Mucosa of stomach (tissue), 1 donor: ENCODE data around the gene ARHGAP42.
"Not testable (repeated sequence)": the region's sequence is repeated elsewhere in the genome, so short reads cannot be mapped to it uniquely, and the experiment has no call there.

Source experiments
- H3K27me3 ChIP-seq: one replicate; pipeline ENCODE4 v1.7.0; 2013; ENCODE audit warnings: mild to moderate bottlenecking, low read length; ENCODE audit not compliant: control insufficient read depth, insufficient read depth
- H3K36me3 ChIP-seq: one replicate; pipeline ENCODE4 v1.7.0; 2013; ENCODE audit warnings: low read length; ENCODE audit not compliant: control insufficient read depth, insufficient read depth
- H3K4me1 ChIP-seq: one replicate; pipeline ENCODE4 v1.7.0; 2013; ENCODE audit warnings: mild to moderate bottlenecking, low read length; ENCODE audit not compliant: control insufficient read depth, insufficient read depth
- H3K4me3 ChIP-seq: one replicate; pipeline ENCODE4 v1.7.0; 2013; ENCODE audit warnings: low read length
- H3K9ac ChIP-seq: one replicate; pipeline ENCODE4 v1.7.0; 2013; ENCODE audit warnings: mild to moderate bottlenecking, low read length, moderate library complexity
- H3K9me3 ChIP-seq: one replicate; pipeline ENCODE4 v1.7.0; 2013; ENCODE audit warnings: mild to moderate bottlenecking, low read length, moderate library complexity; ENCODE audit not compliant: control insufficient read depth
- donor health status: Pancreatic carcinoma.

The ARHGAP42 gene

DNA sequence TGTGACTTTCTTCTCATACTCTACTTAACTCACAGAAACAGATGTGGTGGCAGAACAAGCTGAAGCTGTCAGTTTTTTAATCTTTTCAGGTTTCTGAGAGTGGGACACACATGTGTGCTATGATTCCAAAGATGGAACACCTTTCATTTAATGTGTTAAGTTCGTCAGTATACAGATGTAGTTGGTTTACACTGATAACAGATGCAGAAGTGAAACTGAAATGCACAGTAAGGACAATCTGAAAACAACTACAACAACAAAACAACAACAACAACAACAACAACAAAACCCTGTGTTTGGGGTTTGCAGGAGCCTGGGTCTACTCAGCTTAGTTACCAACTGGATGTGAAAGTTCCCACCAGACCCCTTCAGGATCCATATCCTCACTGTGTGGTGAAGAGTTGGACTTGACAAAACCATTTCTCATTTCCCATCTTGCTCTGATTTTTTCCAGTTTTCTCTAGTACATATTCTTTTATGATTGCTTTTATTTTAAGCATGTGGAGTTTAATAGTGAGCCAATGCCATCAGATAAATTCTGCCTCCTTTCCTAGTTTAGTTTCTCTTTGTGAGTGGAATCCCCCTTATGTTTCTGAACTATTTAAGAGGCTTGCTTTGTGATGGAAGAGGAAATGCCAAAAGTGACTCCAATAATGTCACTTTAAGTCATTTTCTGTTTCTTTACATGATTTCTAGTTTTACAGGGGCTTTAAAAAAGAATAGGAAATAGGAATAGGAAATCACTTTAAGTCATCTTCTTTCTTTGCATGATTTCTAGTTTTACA is 47.8 kb downstream of the ARHGAP42 start:
- H3K4me3 ChIP-seq, result no peak overlapping the region
- no peaks in the 10 kb centered on the region for H3K36me3 ChIP-seq
- H3K9me3 ChIP-seq, result no peaks in the 10 kb centered on the region
- H3K4me1 ChIP-seq, result peaks cover 26% of the 10 kb centered on the region
- H3K9ac ChIP-seq, result no peak overlapping the region
- no peaks in the 10 kb centered on the region for H3K27me3 ChIP-seq

DNA sequence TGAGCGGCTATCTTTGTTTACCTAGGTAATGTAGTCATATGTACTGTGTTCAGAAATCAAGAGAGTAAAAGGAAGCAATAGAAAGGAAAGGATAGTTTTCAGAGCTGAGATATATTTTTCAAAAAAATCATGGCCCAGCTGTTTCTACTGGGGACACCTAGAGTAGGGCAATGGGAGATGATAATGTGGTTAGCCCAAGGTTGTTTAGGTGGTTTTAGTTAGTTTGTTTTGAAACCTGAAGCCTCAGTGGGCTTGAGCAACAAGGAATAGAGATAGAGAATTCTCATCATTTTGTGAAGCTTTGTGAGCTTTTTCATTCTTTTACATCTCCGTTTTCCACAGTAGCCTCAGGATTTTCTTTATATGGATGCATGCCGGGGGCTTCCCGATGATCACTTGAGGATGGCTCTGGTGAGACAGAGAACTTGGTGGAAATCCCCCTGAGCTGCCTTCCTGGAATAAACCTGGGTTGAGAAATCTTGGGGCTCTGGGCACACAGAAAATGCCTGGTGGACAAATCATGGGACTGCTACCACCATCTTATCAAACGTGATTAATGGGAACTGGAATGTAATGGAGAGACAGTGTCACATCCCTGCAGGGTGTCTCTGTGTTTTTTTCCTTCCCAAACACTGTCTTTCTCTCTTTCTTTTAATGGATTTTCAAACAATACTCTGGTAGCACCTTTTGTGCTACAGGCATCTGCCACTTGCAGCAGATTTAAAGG is 49.0 kb downstream of the ARHGAP42 start:
- no peak overlapping the region for H3K9ac ChIP-seq
- no peak overlapping the region for H3K4me3 ChIP-seq
- H3K4me1 ChIP-seq, result peaks cover 33% of the 10 kb centered on the region
- no peaks in the 10 kb centered on the region for H3K27me3 ChIP-seq
- no peaks in the 10 kb centered on the region for H3K9me3 ChIP-seq
- no peaks in the 10 kb centered on the region for H3K36me3 ChIP-seq

DNA sequence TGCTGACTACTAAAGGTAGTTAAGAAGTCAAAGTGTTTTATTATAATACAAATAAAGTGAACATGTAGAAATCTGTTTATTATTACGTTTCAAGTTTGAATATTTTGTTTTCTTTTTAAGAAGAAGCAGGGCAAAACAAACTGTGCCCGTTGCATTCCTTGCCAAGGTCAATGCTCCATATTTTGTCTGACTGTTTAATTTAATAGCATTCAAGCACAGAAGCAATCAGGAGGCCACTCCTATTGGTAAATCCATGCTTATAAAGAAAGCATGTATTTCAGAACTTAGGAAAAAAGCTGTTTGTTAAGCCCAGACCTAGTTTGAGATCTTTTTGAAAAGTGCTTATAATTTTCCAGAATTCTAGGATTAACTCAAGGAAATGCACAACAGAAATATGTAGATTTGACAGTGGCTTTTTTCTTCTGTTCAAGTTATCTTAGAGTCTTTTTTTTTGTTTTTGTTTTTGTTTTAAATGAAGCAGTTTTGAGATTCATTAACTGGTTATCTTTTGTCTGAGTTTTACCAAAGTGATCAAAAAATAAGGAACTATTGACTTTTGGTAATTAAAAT is 51.7 kb downstream of the ARHGAP42 start:
- Histone ChIP-seq H3K27me3 (no peaks in the 10 kb centered on the region), H3K4me1 (peaks cover 19% of the 10 kb centered on the region), H3K9me3 (no peaks in the 10 kb centered on the region), H3K36me3 (no peaks in the 10 kb centered on the region), H3K9ac (no peak overlapping the region), H3K4me3 (no peak overlapping the region)

DNA sequence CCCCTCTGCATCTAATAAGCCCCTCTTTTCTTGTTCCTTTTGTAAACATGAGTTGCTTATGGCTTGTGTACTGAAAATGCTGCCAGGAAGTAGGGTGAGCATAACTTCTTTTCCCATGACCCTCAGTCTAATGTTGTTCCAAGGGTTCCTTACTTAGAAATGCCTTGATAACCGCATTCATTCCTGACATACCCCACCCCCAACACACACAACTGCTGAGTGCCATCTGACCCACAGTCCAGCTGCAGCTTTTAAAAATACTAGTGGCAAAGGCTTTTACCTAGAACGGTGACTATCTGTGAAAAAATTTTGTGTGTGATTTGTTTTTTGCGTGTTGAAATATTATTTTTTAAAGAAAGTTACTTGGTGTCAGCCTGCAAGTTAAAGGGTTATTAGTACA is 52.6 kb downstream of the ARHGAP42 start:
- H3K9ac ChIP-seq, result no peak overlapping the region
- peaks cover 19% of the 10 kb centered on the region for H3K4me1 ChIP-seq

DNA sequence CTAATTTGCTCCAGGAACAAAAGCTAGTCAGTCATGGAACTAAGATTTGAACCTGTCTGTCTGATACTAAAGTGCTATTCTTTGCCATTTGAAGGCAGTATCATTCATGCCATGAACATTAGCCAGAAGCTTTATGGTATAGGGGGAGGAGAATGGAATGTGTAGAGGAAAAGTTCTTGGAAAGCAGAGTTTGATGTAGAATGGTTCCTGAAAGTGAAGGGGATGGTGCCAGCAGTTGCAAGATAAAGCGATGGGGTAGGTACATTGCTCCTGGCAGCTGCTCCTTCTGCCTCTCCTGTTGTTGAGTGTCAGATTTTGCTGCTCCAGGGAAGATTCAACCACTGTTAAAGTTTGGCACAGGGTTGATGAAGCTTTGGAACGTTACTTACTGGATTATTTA is 53.4 kb downstream of the ARHGAP42 start:
- Histone ChIP-seq H3K9me3 (no peaks in the 10 kb centered on the region), H3K4me3 (no peak overlapping the region), H3K4me1 (peaks cover 19% of the 10 kb centered on the region), H3K27me3 (no peaks in the 10 kb centered on the region), H3K9ac (no peak overlapping the region), H3K36me3 (no peaks in the 10 kb centered on the region)

More for the DNA sequence above, 52.6 kb downstream of the ARHGAP42 start:
- Histone ChIP-seq H3K9me3 (no peaks in the 10 kb centered on the region), H3K36me3 (no peaks in the 10 kb centered on the region), H3K4me3 (no peak overlapping the region), H3K27me3 (no peaks in the 10 kb centered on the region)

DNA sequence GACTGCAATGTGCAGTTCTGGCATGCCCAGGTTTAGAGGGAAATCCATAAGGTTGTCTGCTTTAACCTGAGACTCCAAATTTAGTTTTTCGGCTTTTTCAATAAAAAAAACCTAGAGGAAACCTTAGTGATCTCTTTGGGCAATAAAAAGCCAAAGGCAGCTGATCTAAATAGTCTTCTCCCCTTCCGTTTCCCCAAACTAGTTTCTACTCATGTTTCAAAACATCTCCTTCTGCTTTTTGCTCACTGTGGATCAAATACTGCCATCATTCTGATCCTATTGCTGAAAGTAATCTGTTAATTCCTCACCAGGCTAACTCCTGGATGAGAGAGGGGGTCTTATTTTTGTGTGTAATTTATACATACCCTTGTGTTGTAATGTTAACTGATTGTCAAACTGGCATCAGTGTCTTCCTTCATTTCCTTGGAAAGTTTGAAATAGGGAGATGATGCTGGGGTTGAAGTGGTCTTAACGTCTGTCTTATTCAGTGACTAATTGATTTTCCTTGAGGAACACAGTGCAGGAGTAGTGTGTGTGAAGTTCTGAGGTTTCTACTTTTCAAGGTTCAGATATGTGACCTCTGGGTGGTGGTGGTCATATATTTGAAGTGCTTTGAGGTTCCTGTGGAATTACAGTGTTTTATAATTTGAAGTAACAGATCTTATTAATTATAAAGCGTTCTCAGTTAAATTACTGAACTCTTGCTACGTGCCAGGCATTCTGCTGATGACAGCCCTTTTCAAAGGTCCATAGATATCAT is 55.0 kb downstream of the ARHGAP42 start:
- H3K4me1 ChIP-seq, result peaks cover 12% of the 10 kb centered on the region
- no peak overlapping the region for H3K4me3 ChIP-seq
- H3K9me3 ChIP-seq, result no peaks in the 10 kb centered on the region
- no peaks in the 10 kb centered on the region for H3K36me3 ChIP-seq
- H3K9ac ChIP-seq, result no peak overlapping the region
- no peaks in the 10 kb centered on the region for H3K27me3 ChIP-seq

DNA sequence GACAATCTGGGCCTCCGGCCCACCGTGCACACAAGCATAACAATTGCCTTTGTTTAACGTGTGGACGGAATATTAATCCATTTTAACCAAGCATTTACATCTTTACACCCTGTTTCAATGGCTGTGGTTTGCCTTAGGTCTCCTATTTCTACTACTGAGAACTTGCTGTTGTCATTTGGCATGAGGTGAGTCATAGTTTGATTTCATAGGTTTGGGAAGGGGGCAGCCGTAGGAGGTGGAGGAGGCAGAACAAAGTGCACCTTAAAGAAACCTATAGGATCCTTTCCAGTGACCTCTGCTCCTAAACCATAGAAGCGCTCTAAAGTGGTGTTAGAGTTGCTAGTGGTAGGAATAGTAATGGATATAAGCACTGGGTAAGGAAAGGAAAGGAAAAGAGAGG is 59.4 kb downstream of the ARHGAP42 start:
- no peaks in the 10 kb centered on the region for H3K36me3 ChIP-seq
- no peaks in the 10 kb centered on the region for H3K4me1 ChIP-seq
- H3K4me3 ChIP-seq, result no peak overlapping the region
- H3K27me3 ChIP-seq, result no peaks in the 10 kb centered on the region
- peaks cover 5% of the 10 kb centered on the region for H3K9me3 ChIP-seq
- H3K9ac ChIP-seq, result no peak overlapping the region

DNA sequence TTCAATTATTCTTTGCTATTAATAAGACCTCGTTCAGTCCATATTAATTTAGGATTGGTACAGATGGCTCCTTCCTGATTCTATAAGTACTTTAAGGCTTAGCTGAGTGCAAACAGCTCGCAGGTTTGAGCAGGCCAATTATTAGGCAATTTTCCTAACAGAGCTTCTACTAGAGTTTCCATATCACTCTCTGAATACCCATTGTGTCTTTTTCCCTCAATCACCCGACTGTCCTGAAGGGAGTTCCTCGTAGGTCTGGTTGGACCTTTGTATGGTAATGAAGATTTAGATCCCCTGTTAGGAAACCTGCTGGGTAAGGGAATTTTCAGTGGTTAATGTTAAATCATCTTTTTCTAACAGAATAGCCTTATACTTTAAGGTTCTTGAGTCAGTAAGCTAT is 61.1 kb downstream of the ARHGAP42 start:
- Histone ChIP-seq H3K36me3 (no peaks in the 10 kb centered on the region), H3K27me3 (no peaks in the 10 kb centered on the region), H3K4me3 (no peak overlapping the region), H3K4me1 (peaks cover 13% of the 10 kb centered on the region), H3K9me3 (peaks cover 5% of the 10 kb centered on the region), H3K9ac (no peak overlapping the region)

DNA sequence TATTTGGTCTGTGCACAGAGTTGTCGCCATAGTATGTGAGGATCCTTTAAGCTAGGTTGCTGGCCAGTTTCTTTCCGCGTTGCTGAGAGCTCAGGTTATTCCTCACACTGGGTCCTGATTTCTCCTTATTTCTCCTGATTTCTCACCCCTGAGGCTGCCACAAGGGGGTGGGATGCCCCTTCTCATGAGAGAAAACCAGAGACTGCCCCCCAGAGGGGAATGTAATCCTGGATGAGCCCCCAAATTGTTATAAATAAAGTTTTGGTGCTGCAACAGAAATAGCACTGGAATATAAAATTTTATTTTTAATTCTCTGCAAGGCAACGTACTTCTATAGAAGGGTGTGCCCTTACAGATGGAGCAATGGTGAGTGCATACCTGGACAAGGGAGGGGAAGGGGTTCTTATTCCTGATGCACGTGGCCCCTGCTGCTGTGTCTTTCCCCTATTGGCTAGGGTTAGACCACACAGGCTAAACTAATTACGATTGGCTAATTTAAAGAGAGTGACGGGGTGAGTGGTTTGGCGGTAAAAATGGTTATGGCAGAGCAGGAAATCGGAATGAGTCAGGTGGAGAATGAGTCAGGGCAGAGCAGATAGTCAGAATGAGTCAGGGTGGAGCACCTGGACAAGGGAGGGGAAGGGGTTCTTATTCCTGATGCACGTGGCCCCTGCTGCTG is 62.9 kb downstream of the ARHGAP42 start:
- not testable (repeated sequence) for H3K36me3 ChIP-seq, H3K9ac ChIP-seq, H3K27me3 ChIP-seq, H3K4me3 ChIP-seq, H3K9me3 ChIP-seq
- peaks cover 21% of the 10 kb centered on the region for H3K4me1 ChIP-seq

DNA sequence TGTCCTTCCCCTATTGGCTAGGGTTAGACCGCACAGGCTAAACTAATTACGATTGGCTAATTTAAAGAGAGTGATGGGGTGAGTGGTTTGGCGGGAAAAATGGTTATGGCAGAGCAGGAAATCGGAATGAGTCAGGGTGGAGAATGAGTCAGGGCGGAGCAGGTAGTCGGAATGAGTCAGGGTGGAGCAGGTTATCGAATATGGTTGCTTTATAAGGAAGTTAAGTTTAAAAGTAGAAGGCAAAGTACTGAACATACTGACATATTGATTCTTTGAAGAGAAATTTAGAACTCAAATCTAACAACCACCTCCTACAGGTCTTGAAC is 63.4 kb downstream of the ARHGAP42 start:
- peaks cover 21% of the 10 kb centered on the region for H3K4me1 ChIP-seq
- H3K36me3 ChIP-seq, H3K27me3 ChIP-seq, H3K9me3 ChIP-seq, H3K4me3 ChIP-seq, H3K9ac ChIP-seq: not testable (repeated sequence)

DNA sequence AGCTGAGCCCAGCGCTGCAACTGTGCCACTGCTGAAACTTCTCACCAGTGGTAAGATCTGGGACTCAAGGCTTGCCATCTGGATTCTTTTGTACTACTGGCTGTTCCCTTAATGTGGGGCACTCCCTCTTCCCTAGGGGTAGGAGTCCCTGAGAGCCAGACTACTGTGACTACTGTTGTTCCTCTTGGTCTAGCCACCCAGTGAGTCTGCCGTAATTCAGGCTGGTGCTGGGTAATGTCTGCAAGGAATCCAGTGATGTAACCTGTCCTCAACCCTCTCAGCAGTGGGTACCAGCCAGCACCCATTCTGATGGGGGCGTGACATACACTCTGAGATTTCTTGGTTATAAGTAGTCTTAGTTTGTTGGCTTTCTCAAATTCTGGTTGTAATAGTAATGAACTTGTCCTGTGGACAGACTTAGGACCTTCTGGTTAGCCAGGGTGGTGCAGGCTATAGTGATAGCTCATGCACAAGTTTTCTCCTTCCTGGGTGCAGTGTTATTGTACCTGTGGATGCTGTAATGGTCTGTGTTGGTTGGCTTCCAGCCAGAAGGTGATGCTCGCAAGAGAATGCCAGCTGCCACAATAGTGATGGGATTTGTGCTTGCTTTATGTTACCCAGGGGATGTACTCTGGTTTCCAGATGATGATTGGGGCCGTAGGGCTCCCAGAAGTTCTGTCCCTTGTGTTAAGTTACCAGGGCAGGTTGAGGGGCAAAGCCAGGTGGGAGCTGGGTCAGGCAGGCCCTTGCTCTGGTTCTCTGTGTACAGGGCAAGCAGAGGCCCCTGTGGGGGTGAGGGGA is 65.5 kb downstream of the ARHGAP42 start:
- Histone ChIP-seq H3K27me3 (no peaks in the 10 kb centered on the region), H3K9ac (no peak overlapping the region), H3K4me1 (peaks cover 21% of the 10 kb centered on the region), H3K4me3 (no peak overlapping the region), H3K36me3 (no peaks in the 10 kb centered on the region), H3K9me3 (peaks cover 5% of the 10 kb centered on the region)
